GM12873 (cell line): ENCODE results near the gene FNBP1L.

ENCODE experiments used
- CTCF ChIP-seq: IDR thresholded peaks from 2 replicates; pipeline ENCODE4 v1.5.1; 2012; ENCODE audit warnings: low read depth, mild to moderate bottlenecking, moderate library complexity, low read length, control low read depth; ENCODE audit not compliant: insufficient read depth; ENCODE audit errors: missing control alignments

Gene FNBP1L

DNA sequence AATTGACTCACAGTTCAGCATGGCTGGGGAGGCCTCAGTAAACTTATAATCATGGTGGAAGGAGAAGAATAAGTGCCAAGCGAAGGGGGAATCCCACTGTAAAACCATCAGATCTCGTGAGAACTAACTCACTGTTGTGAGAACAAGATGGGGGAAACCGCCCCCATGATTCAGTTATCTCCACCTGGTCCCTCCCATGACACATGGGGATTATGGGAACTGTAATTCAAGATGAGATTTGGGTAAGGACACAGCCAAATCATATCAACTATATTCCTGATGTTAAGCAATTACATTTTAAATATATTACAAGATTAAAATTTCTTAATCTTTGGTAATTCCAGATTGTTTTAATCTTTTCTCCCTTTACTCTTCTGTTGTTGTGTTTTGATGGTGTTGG is 55.2 kb downstream of the FNBP1L start:
- TF ChIP-seq CTCF = no peak

DNA sequence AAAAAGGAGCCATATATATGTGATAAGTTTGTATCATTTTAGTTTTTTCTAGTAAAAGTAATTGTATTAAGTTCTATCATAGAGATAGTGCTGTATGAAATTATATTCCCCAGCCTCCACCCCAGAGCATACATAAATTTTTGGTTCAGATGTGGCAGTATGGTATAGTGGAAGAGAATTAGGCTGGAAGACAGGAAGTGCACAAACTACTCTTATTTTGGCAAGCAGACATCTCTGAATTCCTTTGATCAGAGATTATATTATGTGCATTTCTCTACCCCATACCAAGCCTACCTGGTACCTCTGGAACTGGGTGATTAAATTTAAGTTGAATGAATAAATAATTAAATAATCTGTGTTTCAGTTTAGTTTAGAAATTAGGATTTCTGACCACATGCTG is 55.9 kb downstream of the FNBP1L start:
- TF ChIP-seq CTCF = no peak

GRCh38 chr1:93504247-93505033 is 56.5 kb downstream of the FNBP1L start:
- TF ChIP-seq CTCF = no peak

DNA sequence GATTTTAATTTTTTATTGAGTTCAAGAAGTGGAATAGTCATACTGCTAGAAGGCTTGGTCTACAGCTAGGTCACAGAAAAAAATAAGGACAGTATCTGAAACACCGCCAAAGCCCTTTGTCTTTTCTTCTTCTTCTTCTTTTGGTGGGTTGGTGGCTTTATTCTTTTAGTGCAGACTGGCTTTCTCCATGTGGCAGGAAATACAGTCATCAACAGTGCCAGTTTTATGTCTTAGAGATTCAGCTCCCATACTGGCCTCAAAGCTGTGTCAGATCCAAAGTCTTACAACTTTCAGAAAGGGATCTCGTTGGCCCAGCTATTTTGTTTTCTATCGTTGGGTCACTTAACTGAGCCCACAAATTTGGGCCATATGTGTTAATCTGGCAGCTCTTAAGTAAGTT is 58.2 kb downstream of the FNBP1L start:
- TF ChIP-seq CTCF = no peak

GRCh38 chr1:93516164-93516563 is 68.2 kb downstream of the FNBP1L start:
- TF ChIP-seq CTCF = no peak

- no peak for TF ChIP-seq CTCF
Observed at GRCh38 chr1:93518516-93518915, 70.6 kb downstream of the FNBP1L start.

GRCh38 chr1:93519199-93519829 is 71.4 kb downstream of the FNBP1L start:
- no peak for TF ChIP-seq CTCF
